COLO668 (cell line): ENCODE results near the gene PHGDH.
"Not testable (repeated sequence)": the region's sequence is repeated elsewhere in the genome, so short reads cannot be mapped to it uniquely, and the experiment has no call there.

Source experiments
- DNase-seq: peaks from one replicate; lab custom pipeline; 2025; ENCODE audit not compliant: unreplicated experiment; lab: John Stamatoyannopoulos, UW

Gene PHGDH

DNA sequence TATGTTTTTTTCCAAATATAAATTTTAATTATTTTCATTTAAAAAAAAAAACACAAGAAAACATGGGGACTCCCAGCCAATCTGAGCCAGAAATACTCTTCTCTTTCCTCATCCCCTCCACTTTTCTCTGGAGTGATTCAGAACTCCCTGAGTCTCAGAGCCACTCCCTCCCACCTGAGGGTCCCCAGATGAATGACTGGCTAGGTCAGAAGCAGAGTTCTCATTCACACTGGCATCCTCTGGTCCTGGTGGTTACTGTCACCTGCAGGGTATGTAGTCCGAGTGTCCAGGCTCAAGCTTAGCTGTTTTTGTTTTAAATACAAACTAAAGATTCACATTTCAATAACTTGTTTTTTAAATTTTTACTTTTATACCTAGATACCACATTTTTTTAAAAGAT lies 50.7 kb downstream of the PHGDH start:
- DNase-seq = no peak

DNA sequence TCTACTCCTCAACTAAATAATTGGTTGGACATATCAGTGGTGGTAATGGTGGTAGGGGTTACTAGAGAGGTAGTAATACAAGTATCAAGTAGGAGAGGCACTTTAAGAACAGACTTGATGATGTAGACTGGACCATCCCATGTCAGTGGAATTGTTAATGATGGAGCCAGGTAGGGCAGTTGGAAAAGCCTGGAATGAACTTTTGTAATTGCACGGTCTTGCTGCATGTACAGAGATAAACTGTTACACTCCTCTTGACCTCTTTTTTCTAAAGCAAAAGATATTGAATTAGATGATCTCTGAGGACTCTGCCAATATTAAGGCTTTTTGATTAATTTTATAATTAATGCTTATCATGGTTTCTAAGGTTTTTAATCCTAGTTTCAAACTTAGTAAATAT lies 51.2 kb downstream of the PHGDH start:
- no peak for DNase-seq

GRCh38 chr1:119764220-119764619 lies 52.5 kb downstream of the PHGDH start:
- DNase-seq = no peak

DNA sequence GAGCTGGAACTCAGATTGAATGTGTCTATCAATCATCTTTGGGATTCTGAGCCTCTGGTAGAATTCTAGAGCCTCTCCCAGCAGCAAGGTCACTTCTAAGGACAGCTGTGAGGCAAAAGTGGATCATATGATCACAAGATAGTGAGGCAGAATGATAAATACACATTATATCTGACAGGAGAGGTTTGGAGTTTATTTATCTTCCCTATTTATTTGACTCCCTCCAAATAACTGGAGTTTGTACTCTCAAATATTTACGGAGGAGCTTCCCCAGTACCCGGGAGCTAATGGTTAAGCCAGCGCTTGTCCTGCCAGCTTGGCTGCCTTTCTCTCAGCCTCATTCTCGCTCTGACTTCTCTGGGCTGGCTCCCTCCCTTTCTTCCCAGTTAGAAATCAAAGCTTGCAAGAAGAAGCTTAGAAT lies 54.6 kb downstream of the PHGDH start:
- peak; percentile 31 for DNase-seq

- DNase-seq = no peak
Measured at GRCh38 chr1:119767486-119767885, 55.8 kb downstream of the PHGDH start.

GRCh38 chr1:119768778-119769177 lies 57.0 kb downstream of the PHGDH start, which contains the start of gene HMGCS2:
Gene HMGCS2 (minus strand): TSS chr1:119768905. CDS start chr1:119768844, 61 bp downstream.
- DNase-seq = no peak

DNA sequence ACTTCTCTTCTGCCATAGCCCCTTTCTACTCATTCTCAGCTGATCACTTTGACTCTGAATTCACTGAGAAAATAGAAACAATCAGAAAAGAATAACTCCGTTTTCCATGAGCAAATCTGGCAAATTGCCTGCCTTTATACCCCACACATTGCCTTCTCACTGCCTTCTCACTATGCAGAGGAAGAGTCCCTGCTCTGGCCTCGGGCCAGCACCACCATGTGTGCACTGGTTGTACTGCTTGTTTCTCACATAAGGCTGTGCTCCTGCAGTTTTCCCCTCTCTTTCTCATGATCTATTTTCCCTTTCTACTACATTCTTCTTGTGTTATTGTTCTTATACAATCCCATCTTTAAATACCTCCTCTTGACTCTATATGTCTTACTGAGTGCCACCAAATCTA lies 59.3 kb downstream of the PHGDH start:
- DNase-seq = no peak

- DNase-seq = no peak
Measured at GRCh38 chr1:119771770-119772169, 60.0 kb downstream of the PHGDH start.

DNA sequence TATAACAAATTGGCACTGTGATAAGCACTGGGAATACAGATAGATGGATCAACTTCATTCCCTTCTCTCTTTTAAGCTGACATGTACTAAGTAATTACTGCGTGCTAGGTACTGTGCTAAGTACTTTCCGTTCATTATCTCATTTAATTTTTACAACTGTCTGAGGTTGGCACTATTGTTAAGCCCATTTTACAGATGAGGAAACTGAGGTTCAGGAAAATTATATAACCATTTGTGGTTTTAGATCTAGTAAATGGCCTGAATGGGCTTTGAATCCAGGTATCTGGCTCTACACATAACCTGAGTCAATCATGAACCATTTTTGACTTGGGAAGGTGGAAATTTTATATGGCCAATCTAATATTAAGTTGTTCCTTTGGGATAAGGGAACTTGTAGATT lies 60.6 kb downstream of the PHGDH start:
- DNase-seq = no peak

- no peak for DNase-seq
Measured at GRCh38 chr1:119773711-119774241, 62.0 kb downstream of the PHGDH start.

- no peak for DNase-seq
Measured at GRCh38 chr1:119774746-119775490, 63.2 kb downstream of the PHGDH start.

GRCh38 chr1:119778359-119778758 lies 66.6 kb downstream of the PHGDH start:
- DNase-seq = no peak

- no peak for DNase-seq
Measured at GRCh38 chr1:119778886-119779560, 67.3 kb downstream of the PHGDH start.

DNA sequence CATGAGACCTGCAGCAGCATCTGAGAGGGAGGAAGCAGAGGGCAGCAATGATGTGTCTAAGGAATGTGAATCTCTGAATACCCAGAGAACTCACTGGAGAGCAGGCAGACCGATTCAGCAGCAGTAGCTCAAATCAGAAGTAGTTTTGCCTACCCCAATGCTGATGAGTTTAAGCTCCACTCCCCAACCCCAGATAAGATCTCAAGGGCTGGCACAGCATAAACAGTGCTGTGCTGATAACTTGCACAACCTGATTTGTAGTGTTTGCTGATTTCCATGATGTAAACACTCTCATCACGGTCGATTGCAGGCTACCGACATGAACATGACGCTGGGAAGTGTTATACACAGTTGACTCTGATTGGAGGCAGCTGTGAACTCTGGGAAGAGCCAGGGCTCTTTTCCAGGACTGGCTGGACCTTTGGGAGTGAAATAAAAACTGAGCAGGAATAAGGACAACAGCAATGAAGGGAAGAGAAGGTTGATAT lies 68.2 kb downstream of the PHGDH start:
- DNase-seq = peak; percentile 62

- no peak for DNase-seq
Measured at GRCh38 chr1:119781434-119782210, 69.9 kb downstream of the PHGDH start.

DNA sequence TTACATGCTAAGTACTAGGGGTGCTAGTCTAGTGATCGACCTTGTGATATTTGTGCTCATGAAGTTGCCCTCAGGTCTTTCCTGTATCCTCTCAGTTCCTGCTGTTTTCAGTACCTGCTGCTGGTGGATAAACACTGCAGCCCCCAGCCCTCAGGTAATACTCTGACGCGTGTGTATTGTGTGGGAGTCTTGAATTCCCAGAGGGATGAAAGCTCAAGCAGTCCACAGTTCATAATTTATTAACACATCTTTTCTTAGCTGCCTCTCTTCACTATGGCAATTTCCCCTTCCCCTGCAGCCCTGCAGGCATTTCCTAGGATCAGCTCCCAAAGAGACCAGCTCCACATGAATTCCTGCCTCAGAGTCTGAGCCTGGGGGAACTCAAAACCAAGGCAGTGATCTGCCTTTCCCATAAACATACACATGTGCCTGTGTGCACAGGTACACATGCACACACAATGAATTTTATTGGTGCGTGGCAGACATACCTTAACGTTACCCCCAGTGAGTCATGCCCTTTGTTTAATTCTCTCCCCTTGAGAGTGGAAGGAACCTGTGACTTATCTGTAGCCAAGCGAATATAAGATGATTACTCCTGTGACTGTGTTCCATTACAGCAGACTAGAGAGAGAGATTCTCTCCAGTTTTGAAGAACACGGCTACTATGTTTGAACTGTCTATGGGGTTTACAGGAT lies 71.0 kb downstream of the PHGDH start:
- DNase-seq = peak; percentile 40

- no peak for DNase-seq
Measured at GRCh38 chr1:119783354-119784185, 71.8 kb downstream of the PHGDH start.

GRCh38 chr1:119784191-119784781 lies 72.6 kb downstream of the PHGDH start:
- DNase-seq = no peak

- not testable (repeated sequence) for DNase-seq
Measured at GRCh38 chr1:119786046-119786445, 74.3 kb downstream of the PHGDH start.
